HG03469 (cell line): ENCODE results near the gene RC3H1.
A peak's percentile ranks its signal among the peaks of the same experiment; 100 is the strongest.
"Not testable (repeated sequence)": the region's sequence is repeated elsewhere in the genome, so short reads cannot be mapped to it uniquely, and the experiment has no call there.

Experiments
- ATAC-seq: cut with Tn5 transposase; IDR thresholded peaks from one replicate; pipeline ENCODE4 v1.9.1; 2021; ENCODE audit warnings: mild to moderate bottlenecking, moderate library complexity, moderate number of reproducible peaks; ENCODE audit not compliant: unreplicated experiment

Gene RC3H1, protein sequence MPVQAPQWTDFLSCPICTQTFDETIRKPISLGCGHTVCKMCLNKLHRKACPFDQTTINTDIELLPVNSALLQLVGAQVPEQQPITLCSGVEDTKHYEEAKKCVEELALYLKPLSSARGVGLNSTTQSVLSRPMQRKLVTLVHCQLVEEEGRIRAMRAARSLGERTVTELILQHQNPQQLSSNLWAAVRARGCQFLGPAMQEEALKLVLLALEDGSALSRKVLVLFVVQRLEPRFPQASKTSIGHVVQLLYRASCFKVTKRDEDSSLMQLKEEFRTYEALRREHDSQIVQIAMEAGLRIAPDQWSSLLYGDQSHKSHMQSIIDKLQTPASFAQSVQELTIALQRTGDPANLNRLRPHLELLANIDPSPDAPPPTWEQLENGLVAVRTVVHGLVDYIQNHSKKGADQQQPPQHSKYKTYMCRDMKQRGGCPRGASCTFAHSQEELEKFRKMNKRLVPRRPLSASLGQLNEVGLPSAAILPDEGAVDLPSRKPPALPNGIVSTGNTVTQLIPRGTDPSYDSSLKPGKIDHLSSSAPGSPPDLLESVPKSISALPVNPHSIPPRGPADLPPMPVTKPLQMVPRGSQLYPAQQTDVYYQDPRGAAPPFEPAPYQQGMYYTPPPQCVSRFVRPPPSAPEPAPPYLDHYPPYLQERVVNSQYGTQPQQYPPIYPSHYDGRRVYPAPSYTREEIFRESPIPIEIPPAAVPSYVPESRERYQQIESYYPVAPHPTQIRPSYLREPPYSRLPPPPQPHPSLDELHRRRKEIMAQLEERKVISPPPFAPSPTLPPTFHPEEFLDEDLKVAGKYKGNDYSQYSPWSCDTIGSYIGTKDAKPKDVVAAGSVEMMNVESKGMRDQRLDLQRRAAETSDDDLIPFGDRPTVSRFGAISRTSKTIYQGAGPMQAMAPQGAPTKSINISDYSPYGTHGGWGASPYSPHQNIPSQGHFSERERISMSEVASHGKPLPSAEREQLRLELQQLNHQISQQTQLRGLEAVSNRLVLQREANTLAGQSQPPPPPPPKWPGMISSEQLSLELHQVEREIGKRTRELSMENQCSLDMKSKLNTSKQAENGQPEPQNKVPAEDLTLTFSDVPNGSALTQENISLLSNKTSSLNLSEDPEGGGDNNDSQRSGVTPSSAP

DNA sequence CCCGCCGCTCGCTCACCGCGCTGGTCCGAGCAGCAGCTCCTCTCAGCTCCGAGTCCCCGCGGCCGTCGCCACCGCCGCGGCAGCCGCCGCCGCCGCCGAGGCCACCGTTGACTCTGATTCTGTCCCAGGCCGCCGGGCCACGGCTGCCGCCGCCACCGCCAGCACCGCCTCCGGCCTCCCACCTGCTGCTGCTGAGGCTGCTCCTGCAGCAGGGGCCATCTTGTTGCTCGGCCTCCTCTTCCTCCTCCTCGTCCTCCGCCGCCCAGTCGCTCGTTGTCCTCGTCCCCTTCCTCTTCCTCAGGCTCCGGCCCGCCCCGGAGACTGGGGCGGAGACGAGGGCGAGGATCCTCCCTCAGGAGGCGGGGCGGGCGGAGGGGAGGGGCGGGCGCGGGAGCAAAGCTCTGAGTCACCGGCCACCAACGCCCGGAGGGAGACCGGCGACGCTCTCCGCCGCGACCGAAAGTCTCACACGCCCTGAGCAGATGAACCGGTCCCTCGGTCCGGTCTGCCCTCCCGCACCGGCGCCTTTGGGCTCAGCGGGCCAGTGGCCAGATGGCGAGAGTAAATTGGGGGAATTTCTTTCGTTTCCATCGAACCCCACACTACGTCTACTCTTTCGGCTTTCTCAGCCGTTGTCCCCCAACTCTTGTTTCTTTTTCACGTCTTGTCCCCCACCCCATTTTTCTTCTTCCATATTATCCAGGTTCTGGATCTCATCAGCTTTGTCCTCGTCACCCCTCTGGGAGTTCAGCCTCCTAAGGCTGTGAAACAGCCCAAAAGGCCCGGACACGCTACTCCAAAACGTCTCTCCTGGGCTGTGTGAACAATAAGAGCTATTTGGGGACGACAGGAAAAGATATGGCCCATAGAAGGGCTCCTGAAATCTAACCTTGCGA is at the start of gene RC3H1:
RC3H1 (minus strand) TSS at position 278 of the 896 bp plus-strand sequence. CDS start 29,372 bp downstream, outside the sequence.
- ATAC-seq: peak; percentile 73

DNA sequence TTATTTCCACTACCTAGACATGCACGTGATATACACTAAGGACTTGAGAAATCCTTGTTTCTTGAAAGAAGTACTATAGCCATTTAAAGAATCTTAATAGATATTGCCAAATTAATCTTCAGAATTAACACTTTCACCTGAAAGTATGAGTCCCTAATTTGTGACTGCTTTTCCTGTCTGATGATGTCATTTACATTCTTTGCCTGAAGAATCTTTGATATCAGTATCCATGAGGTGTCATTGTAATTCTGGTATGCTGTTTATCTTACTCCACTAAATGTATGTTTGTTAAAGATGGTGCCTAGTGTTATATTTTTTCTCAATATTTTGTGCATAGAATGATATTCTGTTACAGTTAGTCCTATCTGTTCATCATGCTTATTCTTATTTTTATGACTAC is 48.5 kb upstream of the RC3H1 start:
- ATAC-seq: no peak

DNA sequence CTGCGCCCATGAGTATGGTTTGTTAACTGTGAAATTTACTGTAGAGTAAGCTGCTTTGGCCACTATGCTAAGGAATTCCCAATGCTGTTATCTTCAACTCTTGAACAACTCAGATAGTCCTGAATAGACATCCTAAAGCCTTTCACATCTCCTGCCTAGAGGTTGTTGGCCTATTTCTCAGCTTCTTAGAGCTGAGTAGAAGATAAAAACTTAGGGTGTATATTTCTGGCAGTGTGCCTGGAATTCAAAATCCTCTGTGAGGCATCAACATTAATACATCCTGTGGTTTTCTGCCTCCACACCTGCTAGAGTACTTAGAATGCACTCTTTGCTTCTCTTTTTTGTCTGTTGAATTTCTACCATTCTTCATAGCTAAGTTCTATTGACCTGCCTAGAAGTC is 45.8 kb upstream of the RC3H1 start:
- ATAC-seq: no peak

DNA sequence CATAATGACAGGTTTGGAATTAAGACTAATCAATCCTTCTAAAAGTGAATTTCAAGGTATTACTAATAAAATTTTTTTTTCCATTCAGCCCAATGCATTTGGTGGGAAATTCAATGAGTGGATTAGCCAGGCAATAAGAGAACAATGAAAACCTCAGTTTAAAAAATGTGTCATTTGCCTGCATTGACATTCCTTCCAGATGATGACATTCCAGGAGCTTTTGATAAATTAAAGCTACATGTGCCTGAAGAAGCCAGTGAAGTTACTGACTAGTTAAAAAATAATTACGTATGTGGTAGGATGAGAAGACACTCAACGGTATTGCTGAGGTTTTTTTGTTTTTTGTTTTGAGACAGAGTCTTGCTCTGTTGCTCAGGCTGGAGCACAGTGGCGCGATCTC is 37.9 kb upstream of the RC3H1 start:
- ATAC-seq: no peak

DNA sequence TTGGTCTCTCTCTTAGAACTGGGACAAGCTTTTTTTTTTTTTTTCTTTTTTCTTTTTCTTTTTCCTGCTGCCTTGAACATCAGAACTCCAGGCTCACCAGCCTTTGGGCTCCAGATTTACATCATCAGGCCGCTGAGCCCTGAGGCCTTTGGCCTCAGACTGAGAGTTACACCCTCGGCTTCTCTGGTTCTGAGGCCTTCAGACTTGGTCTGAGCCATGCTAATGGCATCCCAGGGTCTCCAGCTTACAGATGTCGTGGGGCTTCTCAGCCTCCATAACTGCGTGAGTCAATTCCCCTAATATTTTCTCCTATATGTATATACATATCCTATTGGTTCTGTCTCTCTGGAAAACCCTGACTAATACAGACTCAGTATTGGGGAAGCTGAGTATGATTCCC is 36.5 kb upstream of the RC3H1 start:
- ATAC-seq: no peak

DNA sequence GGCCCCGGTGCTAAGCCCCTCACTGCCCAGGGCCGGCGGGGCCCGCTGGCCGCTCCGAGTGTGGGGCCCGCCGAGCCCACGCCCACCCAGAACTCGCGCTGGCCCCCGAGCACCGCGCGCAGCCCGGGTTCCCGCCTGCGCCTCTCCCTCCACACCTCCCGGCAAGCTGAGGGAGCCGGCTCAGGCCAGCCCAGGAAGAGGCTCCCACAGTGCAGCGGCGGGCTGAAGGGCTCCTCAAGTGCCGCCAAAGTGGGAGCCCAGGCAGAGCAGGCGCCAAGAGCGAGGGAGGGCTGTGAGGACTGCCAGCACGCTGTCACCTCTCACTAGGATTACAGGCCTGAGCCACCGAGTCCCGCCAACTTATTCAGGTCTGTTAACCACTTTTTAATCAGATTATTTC is 34.5 kb upstream of the RC3H1 start:
- not testable (repeated sequence) for ATAC-seq

DNA sequence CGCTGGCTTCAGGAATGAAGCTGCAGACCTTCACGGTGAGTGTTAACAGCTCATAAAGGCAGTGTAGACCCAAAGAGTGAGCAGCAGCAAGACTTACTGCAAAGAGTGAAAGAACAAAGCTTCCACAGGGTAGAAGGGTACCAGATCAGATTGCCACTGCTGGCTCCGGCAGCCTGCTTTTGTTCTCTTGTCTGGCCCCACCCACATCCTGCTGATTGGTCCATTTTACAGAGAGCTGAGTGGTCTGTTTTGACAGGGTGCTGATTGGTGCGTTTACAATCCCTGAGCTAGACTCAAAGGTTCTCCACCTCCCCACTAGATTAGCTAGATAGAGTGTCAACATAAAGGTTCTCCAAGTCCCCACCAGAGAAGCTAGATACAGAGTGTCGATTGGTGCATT is 33.6 kb upstream of the RC3H1 start:
- ATAC-seq: not testable (repeated sequence)

DNA sequence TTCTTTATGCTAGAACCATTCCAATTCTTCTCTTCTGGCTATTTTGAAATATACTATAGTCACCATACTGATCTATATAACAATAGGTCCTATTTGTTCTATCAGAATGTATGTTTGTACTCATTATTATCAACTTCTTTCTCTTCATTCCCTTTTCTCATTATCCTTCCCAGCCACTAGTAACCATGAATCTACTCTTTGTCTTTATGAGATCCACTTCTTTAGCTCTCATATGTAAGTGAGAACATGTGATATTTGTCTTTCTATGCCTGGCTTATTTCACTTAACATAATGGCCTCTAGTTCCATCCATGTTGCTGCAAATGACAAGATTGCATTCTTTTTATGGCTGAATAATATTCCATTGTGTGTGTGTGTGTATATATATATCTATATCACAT is 31.7 kb upstream of the RC3H1 start:
- ATAC-seq: no peak

DNA sequence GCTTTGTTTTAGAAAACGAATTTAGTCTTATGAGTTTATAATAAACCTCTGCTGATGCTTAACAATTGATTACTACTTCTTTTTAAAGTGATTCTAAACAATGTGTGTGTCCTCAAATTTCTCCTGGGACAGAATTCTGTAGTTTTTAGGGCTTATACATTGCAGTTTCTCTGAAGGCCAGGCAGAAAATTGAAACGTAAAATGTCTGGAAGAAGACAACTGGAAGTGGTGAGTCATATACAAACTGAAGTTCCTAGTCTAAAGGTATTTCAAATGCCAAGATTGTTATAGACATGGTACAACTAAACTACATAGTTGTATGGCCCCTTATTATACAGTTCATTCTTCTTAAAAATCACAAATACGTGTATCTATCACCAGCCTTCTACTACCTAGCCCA is 30.5 kb upstream of the RC3H1 start:
- ATAC-seq: no peak

DNA sequence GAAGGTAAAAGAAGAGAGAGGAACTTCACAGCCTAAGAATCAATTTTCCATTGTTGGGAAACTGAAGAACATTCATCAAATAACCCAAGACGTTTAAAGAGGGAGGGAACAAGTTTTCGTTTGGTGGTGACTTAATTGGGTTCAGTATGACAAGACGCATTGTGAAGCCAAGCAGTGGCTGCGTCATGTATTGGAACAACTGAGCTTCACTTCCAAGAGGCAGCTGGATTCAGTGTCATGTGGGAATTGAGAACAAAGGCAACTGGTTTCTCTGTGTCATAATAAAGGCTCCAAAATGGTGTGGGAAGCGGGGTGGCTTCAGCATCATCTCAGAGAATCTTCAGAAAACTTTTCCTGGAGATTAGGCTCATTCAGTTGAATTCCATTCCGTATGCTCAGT is 29.8 kb upstream of the RC3H1 start:
- no peak for ATAC-seq

DNA sequence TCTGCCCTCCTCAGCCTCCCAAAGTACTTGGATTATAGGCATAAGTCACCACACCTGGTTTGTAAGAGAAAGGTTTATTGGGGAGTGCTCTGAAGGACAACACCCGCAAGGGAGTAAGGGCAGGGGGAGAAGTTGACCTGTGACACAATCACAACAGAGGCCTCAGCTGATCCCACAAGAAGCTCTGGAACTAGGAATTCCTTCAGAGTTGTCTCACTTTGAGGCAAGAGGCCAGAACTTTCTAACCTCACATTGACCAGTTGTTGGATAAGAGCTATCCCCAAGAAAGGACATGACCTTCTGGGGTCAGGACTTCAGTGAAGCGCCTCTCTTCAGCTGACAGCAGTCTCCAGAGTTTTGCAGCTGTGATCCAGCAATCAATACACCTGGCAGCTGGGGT is 27.4 kb upstream of the RC3H1 start:
- ATAC-seq: no peak

DNA sequence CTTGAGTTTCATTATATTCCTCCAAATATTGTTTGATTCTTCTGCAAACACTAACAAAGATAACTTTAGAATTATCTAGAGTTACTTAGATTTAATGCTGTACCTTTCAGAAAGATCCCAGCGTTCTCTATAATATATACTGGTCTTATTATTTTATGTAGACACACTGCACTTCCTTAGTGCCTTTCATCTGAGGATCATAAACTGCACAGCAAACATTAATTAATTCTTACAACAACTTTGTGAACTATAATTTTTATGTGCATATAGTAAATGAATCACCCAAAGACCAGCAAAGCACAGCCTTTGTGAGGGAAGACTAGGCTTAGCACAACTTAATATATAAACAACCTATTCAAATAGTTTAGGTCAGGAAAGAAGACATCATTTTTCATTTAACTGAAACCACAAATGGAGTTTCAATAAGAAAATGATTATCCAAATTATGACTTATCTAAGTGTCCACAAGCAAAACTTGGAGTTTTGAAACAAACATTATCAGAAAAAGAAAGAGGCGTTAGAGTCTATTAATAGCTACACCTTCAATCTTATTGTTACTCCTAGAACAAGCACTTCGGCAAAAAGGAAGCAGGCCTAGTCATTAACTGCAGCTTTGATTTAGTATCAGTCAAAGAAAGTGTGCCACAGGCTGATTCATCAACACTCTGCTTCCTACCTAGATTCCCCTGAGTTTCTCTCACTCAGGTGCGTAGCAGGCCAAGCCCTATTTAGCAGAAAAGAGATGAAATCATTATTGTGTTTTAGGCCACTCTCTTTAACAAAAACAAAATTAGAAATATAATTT is 22.5 kb upstream of the RC3H1 start:
- ATAC-seq: no peak

DNA sequence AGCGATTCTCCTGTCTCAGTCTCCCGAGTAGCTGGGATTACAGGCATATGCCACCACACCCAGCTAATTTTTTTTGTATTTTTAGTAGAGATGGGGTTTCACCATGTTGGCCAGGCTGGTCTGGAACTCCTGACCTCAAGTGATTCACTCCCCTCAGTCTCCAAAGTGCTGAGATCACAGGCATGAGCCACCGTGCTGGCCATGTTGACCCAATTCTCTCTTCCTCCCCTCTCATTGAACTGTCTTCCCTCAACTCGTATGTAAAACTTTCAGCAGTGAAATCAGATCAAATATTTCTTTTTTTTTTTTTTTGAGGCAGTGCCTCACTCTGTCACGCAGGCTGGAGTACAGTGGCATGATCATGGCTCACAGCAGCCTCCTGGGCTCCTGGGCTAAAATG is 20.4 kb upstream of the RC3H1 start:
- ATAC-seq: not testable (repeated sequence)

DNA sequence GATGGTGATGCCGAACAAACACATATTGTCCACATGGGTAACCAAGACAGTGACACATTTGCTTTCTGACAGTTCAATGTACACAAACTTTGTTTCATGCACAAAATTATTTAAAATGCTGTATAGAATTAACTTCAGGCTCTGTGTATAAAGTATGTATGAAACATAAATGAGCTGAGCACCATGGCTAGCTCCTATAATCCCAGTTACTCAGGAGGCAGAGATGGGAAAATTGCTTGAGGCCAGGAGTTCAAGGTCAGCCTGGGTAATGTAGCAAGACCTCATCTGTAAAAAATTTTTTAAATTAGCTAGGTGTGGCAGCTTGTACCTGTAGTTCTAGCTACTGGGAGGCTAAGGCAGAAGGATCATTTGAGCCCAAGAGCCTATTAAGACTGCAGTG is 19.2 kb upstream of the RC3H1 start:
- no peak for ATAC-seq

DNA sequence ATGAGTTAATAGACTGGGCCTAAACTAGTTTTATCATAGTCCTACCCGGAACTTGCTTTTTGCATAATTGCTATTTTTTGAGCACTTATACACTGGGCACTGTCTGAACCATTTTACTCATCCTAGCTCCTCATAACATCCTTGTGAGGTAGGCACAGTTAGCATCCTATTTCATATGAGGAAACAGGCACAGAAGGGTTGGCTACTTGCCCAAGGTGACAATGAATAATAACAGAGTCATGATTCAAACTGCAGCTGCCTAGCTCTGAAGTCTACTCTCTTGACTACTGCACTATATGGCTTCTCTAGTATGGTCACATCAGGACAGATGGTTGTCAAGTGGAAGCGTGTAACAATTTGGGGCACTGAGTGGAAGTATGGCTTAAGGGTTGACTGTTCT is 18.2 kb upstream of the RC3H1 start:
- ATAC-seq: no peak

DNA sequence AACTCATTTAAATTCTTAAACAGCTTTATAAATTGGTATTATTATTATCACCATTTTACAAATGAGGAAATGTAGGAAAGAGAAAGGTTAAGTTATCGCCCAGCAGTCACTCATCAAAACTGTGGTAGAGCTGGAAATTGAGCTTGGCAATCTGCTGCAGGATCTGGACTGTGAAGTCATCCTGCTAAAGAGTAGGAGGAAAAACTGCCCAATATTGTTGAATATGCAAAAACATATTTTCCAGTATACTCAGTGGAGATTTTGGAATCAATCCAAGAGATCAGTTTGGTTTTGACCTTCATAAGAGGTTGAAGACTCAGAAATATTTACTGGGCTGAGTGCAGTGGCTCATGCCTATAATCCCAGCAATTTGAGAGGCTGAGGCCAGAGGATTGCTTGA is 16.9 kb upstream of the RC3H1 start:
- no peak for ATAC-seq

DNA sequence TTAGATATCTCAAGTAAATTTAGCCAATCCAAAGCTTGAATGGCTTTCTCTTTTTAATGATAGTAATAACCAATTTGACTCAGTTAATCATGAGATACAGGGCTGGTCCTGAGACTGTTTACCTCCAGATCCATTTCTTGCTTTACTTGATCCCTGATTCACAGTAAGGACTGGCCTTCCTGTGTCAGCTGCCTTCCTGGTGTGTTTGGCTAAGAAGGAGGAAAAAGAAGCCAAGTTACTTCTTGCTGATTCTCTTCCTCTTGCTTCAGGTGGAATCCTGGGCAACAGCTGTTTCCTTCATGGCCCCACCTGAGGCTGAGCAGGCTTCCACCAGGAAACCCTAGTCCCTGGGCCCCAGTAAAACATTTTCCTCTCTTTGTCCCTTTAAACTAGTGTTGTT is 14.6 kb upstream of the RC3H1 start:
- no peak for ATAC-seq

DNA sequence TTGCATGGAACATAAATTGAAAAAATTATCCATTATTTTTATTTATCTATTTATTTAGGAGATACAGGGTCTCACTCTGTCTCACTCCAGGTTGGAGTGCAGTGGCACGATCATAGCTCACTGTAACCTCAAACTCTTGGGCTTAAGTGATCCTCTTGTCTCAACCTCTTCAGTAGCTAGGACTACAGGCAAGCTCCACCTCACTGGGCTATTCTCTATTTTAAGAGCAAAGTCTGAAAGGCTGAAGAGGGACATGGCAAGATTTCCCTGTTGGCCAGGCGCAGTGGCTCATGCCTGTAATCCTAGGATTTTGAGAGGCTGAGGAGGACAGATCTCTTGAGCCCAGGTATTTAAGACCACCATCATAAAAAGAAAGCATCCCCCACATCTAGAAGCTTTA is 14.0 kb upstream of the RC3H1 start:
- ATAC-seq: no peak

DNA sequence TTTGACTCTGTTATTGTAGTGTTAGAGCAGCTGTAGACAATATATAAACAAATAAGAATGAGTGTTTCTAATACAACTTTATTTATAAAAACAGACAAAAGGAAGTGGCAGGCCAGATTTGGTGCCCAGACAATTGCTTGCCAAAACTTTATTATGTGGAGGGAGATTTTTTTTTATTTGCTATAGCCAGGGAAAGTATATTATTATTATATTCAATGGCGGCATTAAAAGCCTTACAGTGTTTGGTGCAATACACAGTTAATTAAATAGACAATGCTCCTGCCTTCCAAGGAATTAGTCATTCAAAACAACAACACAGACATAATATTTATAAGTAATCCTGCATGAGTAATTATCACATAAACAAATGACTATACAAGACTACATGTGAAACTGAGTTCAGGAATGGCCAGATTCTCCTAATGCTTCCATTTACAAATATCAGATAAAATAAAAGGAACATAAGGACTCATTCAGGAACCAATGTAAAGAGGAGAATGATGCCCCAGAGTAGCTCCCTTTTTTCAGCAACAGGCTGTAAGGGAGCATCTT is 10.6 kb upstream of the RC3H1 start:
- no peak for ATAC-seq
